Neural progenitor cell (in vitro differentiated cells): ENCODE measurements around the gene LMNTD1.
"Not testable (repeated sequence)": the region's sequence is repeated elsewhere in the genome, so short reads cannot be mapped to it uniquely, and the experiment has no call there.

ENCODE experiments used
- CTCF ChIP-seq: fragments of 200-600 bp; sonication (generic); IDR thresholded peaks from 2 replicates; pipeline ENCODE4 v1.5.1; 2017; ENCODE audit warnings: antibody characterized with exemption, mild to moderate bottlenecking
- EZH2 ChIP-seq: fragments of 200-600 bp; sonication (generic); IDR thresholded peaks from 2 replicates; pipeline ENCODE4 v1.6.1; 2017; ENCODE audit warnings: antibody characterized with exemption, mild to moderate bottlenecking, moderate library complexity
- EZH2phosphoT487 ChIP-seq: fragments of 200-600 bp; sonication (generic); IDR thresholded peaks from 2 replicates; pipeline ENCODE4 v1.6.1; 2017; ENCODE audit warnings: antibody characterized with exemption

GRCh38 chr12:25595496-25595895 lies 42.4 kb upstream of the LMNTD1 start:
- TF ChIP-seq EZH2phosphoT487, EZH2, CTCF: not testable (repeated sequence)
